Ovary (tissue), 3 donors: ENCODE data around the gene ANTXR1.

Experiments
- POLR2A ChIP-seq: fragments of 450-650 bp; IDR thresholded peaks from one replicate; pipeline ENCODE4 v1.6.1; 2017; ENCODE audit warnings: antibody characterized with exemption, mild to moderate bottlenecking, moderate library complexity
- TF ChIP-seq, protein P1 (sequence below), 3 donors: fragments of 450-650 bp in 2 of 3; fragments of 200-600 bp in 1 of 3; IDR thresholded peaks; one replicate each; pipeline versions ENCODE4 v1.5.1 to v1.8.0; 2016 to 2022; ENCODE audit warnings: antibody characterized with exemption in 3 of 3, mild to moderate bottlenecking in 1 of 3
- donor health status: DM: no; HTN: no; CAD: no.

DNA sequence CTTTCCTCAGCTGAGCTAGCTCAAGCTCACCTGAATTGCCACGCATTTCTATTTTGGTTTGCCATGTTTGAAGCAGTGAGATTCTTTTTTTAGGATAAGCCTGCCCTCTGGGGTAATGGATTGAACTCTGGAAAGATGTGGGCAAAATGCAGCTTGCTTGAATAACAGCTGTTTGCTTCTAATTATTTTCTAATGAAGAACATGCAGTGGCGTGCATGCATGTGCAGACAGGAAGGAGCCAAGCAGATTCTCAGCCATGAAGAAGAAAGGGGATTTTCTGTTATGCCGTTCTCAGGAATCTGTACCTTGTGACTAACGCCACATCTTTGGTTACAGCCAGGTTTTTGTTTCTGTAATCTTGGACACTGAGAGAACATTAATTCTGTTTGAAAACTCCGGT lies 171.2 kb downstream of the ANTXR1 start:
- TF ChIP-seq, protein P1, sequence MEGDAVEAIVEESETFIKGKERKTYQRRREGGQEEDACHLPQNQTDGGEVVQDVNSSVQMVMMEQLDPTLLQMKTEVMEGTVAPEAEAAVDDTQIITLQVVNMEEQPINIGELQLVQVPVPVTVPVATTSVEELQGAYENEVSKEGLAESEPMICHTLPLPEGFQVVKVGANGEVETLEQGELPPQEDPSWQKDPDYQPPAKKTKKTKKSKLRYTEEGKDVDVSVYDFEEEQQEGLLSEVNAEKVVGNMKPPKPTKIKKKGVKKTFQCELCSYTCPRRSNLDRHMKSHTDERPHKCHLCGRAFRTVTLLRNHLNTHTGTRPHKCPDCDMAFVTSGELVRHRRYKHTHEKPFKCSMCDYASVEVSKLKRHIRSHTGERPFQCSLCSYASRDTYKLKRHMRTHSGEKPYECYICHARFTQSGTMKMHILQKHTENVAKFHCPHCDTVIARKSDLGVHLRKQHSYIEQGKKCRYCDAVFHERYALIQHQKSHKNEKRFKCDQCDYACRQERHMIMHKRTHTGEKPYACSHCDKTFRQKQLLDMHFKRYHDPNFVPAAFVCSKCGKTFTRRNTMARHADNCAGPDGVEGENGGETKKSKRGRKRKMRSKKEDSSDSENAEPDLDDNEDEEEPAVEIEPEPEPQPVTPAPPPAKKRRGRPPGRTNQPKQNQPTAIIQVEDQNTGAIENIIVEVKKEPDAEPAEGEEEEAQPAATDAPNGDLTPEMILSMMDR (IDR thresholded peaks at IDR 0.05): no peak
- TF ChIP-seq POLR2A: no peak
